Measurements from ENCODE around the gene MCRIP2.

MCRIP2 gene

GRCh38 chr16:643050-643368, 1.4 kb downstream of the MCRIP2 start:
- Histone ChIP-seq H3K27ac (no peak overlapping the region), H3K27me3 (replicated peaks) (no peaks in the 10 kb centered on the region), H3K36me3 (replicated peaks) (no peaks in the 10 kb centered on the region), H3K4me3 (ENCODE audit: low read depth, low read length) (peak overlapping the region; percentile 53)
- no peak for DNase-seq
- no peak for TF ChIP-seq CTCF (IDR thresholded peaks at IDR 0.05; ENCODE audit: low read depth, low read length, missing control alignments)
- in situ Hi-C loops (cut with HindIII; ENCODE audit: low pct_ligation_motif_present, low sequenced_read_pairs): no loop called here

- Histone ChIP-seq H3K27me3 (replicated peaks) (no peaks in the 10 kb centered on the region), H3K27ac (no peak overlapping the region), H3K36me3 (replicated peaks) (no peaks in the 10 kb centered on the region), H3K4me3 (ENCODE audit: low read depth, low read length) (no peak overlapping the region)
- in situ Hi-C loops (cut with HindIII; ENCODE audit: low pct_ligation_motif_present, low sequenced_read_pairs): no loop called here
- DNase-seq: no peak
- TF ChIP-seq CTCF (IDR thresholded peaks at IDR 0.05; ENCODE audit: low read depth, low read length, missing control alignments): no peak
These were observed 2.9 kb downstream of the MCRIP2 start for GRCh38 chr16:644556-644955.

GRCh38 chr16:645852-646678, 4.4 kb downstream of the MCRIP2 start:
- Histone ChIP-seq H3K4me3 (ENCODE audit: low read depth, low read length) (no peak overlapping the region), H3K36me3 (replicated peaks) (no peaks in the 10 kb centered on the region), H3K27ac (no peak overlapping the region), H3K27me3 (replicated peaks) (no peaks in the 10 kb centered on the region)
- in situ Hi-C loops (cut with HindIII; ENCODE audit: low pct_ligation_motif_present, low sequenced_read_pairs): no loop called here
- no peak for DNase-seq
- TF ChIP-seq CTCF (IDR thresholded peaks at IDR 0.05; ENCODE audit: low read depth, low read length, missing control alignments): no peak

- Histone ChIP-seq H3K36me3 (replicated peaks) (no peaks in the 10 kb centered on the region), H3K27ac (no peak overlapping the region), H3K27me3 (replicated peaks) (no peaks in the 10 kb centered on the region), H3K4me3 (ENCODE audit: low read depth, low read length) (no peak overlapping the region)
- no peak for TF ChIP-seq CTCF (IDR thresholded peaks at IDR 0.05; ENCODE audit: low read depth, low read length, missing control alignments)
- DNase-seq: no peak
- in situ Hi-C loops (cut with HindIII; ENCODE audit: low pct_ligation_motif_present, low sequenced_read_pairs): no loop called here
These were observed 5.1 kb downstream of the MCRIP2 start for GRCh38 chr16:646679-647172.

GRCh38 chr16:647173-647902, 5.7 kb downstream of the MCRIP2 start:
- Histone ChIP-seq H3K36me3 (replicated peaks) (no peaks in the 10 kb centered on the region), H3K4me3 (ENCODE audit: low read depth, low read length) (no peak overlapping the region)
- in situ Hi-C loops (cut with HindIII; ENCODE audit: low pct_ligation_motif_present, low sequenced_read_pairs): no loop called here

More at GRCh38 chr16:647173-647902, 5.7 kb downstream of the MCRIP2 start:
- TF ChIP-seq CTCF (IDR thresholded peaks at IDR 0.05; ENCODE audit: low read depth, low read length, missing control alignments): no peak
- no peak for DNase-seq
- Histone ChIP-seq H3K27ac (no peak overlapping the region), H3K27me3 (replicated peaks) (no peaks in the 10 kb centered on the region)
